ENCODE measurements around the gene TCF23. TPM values are rescaled to one million over a fixed set of nuclear protein-coding genes. Genes with fewer than 3 reads are reported as not detected.

The TCF23 gene
- total and polyA plus RNA-seq, 7 donors, result 0.05 to 0.63 (median 0.13) TPM; not detected in 3

DNA sequence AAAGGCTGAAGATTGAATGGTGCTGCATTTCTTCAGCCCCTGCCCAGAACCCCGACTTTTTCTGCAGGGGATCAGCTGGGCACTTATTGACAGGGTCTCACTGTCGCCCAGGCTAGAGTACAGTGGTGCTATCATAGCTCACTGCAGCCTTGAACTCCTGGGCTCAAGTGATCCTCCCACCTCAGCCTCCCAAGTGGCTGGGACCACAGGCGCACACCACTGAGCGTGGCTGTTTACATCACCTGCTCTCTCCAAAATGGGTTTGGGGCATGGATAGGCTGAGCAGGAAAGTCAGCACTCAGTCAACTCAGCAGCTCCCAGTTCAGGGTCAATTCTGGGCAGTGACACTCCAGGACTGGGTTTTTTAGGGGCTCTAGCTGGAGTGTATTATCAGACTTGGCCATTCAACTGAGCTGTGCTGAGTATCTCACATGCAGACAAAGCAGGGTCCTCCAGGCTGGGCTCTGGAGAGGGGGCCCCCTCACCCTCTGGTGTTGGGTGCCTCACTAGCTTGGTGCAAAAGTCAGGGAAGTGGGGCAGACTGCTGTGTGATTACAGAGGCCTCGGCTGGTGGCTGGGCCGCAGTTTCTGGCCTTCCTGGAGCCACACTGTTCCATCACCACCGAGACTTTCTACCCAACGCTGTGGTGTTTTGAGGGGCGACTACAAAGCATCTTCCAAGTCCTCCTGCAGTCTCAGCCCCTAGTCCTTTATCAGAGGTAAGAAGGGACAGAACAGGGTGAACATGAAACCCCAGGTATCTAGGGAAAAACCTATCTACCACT, 20.7 kb upstream of the TCF23 start:
- TF ChIP-seq, protein P1, sequence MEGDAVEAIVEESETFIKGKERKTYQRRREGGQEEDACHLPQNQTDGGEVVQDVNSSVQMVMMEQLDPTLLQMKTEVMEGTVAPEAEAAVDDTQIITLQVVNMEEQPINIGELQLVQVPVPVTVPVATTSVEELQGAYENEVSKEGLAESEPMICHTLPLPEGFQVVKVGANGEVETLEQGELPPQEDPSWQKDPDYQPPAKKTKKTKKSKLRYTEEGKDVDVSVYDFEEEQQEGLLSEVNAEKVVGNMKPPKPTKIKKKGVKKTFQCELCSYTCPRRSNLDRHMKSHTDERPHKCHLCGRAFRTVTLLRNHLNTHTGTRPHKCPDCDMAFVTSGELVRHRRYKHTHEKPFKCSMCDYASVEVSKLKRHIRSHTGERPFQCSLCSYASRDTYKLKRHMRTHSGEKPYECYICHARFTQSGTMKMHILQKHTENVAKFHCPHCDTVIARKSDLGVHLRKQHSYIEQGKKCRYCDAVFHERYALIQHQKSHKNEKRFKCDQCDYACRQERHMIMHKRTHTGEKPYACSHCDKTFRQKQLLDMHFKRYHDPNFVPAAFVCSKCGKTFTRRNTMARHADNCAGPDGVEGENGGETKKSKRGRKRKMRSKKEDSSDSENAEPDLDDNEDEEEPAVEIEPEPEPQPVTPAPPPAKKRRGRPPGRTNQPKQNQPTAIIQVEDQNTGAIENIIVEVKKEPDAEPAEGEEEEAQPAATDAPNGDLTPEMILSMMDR (IDR thresholded peaks at IDR 0.05), result no peak
- H3K27ac ChIP-seq, result no peak overlapping the region
- peaks cover 0 to 37% of the 10 kb centered on the region in 2 donors for H3K36me3 ChIP-seq (ENCODE audit: insufficient read depth in 1 of 2, low read depth in 1 of 2)
- no peak for ATAC-seq
- 75 to 83% (median 77%) methylated on average over 9 of the region's 9 CpGs for WGBS, 3 donors
- H3K4me1 ChIP-seq, result peaks cover 15% of the 10 kb centered on the region
- H3K4me3 ChIP-seq, result no peak overlapping the region
- DNase-seq, result no peak
- intact Hi-C loops (cut with DNase I), result no loop called here
- H3K9me3 ChIP-seq, result no peaks in the 10 kb centered on the region
- H3K27me3 ChIP-seq (ENCODE audit: insufficient read depth in 3 of 3, low read length in 2 of 3), result no peaks in the 10 kb centered on the region

DNA sequence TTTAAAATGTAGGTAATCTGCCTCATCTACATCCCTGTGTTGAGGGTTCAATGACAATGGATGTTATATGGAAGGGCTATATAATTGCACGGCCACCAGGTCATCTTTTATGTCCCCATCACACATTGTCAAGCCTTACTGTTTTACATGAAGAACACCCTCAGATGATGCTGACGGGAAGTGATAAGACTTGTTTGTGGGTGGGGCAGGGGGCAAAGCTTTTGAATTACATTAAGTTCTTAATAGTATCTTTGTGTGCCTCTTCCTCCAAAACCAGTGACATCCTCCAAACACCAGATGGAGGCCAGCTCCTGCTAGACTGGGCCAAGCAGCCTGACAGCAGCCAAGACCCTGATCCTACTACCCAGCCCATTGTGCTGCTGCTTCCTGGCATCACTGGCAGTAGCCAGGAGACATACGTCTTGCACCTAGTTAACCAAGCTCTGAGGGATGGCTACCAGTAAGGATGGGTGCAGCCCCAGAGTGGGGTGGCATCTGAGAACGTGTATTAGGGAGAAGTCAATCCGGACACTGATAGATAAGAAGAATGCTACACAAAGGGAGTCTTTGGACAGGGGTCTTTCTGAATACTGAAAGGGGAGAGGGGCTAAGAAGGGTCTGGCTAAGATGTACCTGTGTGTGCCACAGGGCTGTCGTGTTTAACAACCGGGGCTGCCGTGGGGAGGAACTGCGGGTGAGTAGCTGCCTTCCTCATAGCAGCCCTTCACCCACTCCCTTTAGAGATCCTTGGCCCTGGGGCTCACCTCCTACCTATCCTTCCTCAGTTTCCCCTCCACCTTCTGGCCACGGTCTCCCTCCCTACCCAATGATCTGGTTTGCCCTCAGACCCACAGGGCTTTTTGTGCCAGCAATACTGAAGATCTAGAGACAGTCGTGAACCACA, 19.9 kb upstream of the TCF23 start:
- Histone ChIP-seq H3K4me1 (peaks cover 19% of the 10 kb centered on the region), H3K36me3 (ENCODE audit: insufficient read depth in 1 of 2, low read depth in 1 of 2) (peaks cover 0 to 41% of the 10 kb centered on the region in 2 donors), H3K27ac (no peak overlapping the region), H3K9me3 (no peaks in the 10 kb centered on the region), H3K27me3 (ENCODE audit: insufficient read depth in 3 of 3, low read length in 2 of 3) (no peaks in the 10 kb centered on the region), H3K4me3 (no peak overlapping the region)
- TF ChIP-seq, protein P1 (IDR thresholded peaks at IDR 0.05), result no peak
- intact Hi-C loops (cut with DNase I), result no loop called here
- 60 to 72% (median 62%) methylated on average over 11 of the region's 11 CpGs for WGBS, 3 donors
- ATAC-seq (no peak), DNase-seq (no peak)

DNA sequence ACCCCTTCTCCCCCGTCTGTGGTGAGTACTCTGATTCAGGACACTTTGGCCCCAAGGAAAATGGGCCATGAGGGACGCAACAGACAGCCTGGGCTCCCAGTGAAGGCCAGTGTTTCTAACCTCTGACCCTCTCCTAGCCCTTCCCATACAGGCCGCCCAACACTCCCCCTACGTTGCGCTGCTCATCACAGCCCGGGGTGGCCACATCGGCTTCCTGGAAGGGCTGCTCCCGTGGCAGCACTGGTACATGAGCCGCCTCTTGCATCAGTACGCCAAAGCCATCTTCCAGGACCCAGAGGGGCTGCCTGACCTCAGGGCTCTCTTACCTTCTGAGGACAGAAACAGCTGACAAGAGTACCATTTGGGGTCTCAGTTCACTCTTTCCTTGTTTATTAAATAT, 18.4 kb upstream of the TCF23 start:
- Histone ChIP-seq H3K9me3 (no peaks in the 10 kb centered on the region), H3K4me1 (peaks cover 19% of the 10 kb centered on the region), H3K4me3 (no peak overlapping the region), H3K27ac (no peak overlapping the region), H3K36me3 (ENCODE audit: insufficient read depth in 1 of 2, low read depth in 1 of 2) (peaks cover 0 to 41% of the 10 kb centered on the region in 2 donors), H3K27me3 (ENCODE audit: insufficient read depth in 3 of 3, low read length in 2 of 3) (no peaks in the 10 kb centered on the region)
- TF ChIP-seq, protein P1 (IDR thresholded peaks at IDR 0.05), result no peak
- 85 to 90% (median 89%) methylated on average over 10 of the region's 10 CpGs for WGBS, 3 donors
- intact Hi-C loops (cut with DNase I), result loop anchor here in 1 of 2 donors (5.0 kb wide), 1 partner anchor 82 kb away; the partner anchor contains the start of genes ATRAID and SLC5A6
- no peak for DNase-seq
- no peak for ATAC-seq

DNA sequence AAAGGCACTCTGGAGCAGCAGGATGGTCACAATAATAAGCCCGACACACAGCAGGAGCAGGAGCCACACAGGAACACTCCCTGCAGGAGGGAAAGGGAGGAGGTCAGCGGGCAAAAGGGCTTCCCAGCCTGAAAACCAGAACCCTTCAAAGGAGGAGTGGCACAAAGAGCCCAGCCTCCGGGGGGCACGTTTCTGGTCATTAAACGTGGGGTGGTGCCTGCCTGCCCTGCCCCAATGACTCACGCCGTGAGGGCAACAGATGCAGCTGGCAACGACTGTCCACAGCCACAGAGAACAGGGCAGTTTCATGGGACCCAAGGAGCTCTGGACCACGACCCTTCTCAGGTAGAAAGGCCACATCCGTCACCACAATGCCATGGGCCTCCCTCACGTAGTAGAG, 17.4 kb upstream of the TCF23 start:
- Histone ChIP-seq H3K9me3 (no peaks in the 10 kb centered on the region), H3K27ac (no peak overlapping the region), H3K36me3 (ENCODE audit: insufficient read depth in 1 of 2, low read depth in 1 of 2) (peaks cover 0 to 41% of the 10 kb centered on the region in 2 donors), H3K4me1 (peaks cover 12% of the 10 kb centered on the region), H3K27me3 (ENCODE audit: insufficient read depth in 3 of 3, low read length in 2 of 3) (no peaks in the 10 kb centered on the region), H3K4me3 (no peak overlapping the region)
- ATAC-seq (no peak), DNase-seq (no peak)
- intact Hi-C loops (cut with DNase I), result loop anchor here in 1 of 2 donors (5.0 kb wide), 1 partner anchor 81 kb away; the partner anchor contains the start of genes ATRAID and SLC5A6
- whole genome bisulfite sequencing, 3 donors, result 79 to 86% (median 81%) methylated on average over 11 of the region's 11 CpGs
- TF ChIP-seq, protein P1 (IDR thresholded peaks at IDR 0.05), result no peak

All from psoas muscle (tissue), 8 donors.